ENCODE measurements around the gene AGK. TPM values are rescaled to one million over a fixed set of nuclear protein-coding genes. Genes with fewer than 3 reads are reported as not detected.

The AGK gene, protein sequence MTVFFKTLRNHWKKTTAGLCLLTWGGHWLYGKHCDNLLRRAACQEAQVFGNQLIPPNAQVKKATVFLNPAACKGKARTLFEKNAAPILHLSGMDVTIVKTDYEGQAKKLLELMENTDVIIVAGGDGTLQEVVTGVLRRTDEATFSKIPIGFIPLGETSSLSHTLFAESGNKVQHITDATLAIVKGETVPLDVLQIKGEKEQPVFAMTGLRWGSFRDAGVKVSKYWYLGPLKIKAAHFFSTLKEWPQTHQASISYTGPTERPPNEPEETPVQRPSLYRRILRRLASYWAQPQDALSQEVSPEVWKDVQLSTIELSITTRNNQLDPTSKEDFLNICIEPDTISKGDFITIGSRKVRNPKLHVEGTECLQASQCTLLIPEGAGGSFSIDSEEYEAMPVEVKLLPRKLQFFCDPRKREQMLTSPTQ
- 21.5 and 31.0 TPM in 2 replicates for total RNA-seq

DNA sequence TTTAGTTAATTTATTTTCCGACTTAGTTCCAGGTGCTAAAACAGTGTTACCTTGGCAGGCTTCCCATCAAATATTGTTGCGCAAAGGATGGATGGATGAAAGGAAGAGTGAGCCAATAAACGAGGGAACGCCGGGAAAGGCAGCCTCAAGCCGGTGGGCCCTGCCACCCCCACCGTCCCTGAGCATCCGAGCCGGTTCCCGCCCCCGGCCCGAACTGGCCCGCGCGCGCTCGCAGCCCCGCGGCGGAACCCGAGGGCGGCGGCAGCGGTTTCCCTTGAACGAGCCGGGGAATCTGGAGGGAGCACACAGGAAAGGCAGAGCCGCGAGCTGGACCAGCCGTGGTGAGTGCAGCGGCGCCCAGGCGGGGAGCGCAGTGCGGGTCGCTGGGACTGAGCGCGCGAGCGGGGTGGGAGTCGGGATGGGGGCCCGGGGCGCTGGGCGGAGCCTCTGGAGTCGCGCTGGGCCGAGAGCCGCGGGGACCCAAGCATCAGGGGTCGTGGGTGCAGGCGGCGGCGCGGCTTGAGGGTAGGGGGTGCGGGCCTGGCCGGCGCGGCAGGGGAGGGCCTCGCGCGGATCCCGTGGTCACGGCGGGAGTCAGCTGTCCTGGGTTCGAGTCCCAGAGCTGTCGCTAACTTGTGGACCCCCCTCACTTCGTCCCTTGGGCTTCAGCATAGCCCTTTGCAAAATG, at the start of gene AGK:
Gene AGK (plus strand): TSS at position 317 of the 688 bp plus-strand sequence. CDS start 4,057 bp downstream, outside the sequence.

DNA sequence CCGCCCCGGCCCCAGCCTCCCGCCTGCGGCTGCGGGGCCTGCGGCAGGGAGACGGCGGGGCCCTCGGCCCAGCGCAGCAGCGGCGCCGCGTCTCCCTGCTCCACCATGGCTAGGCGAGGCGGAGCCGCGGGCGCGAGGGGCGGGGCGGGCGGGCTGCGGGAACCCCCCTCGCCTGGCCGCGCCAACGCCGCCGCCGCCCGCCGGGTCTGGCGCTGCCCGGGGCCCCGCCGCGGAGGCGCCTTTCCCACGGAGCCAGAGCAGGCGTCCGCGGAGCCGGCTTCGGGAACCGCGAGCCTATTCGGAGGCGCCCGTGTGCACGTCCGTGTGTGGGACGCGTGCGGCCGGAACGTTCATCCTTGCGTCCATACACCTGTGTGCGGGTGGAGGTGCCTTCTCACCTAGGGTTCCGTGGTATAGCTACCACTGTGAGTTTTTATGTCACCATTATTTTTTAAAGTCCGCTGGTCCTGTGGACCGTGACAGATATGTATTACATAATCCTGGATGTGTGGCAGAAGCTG, 150.9 kb downstream of the AGK start, which contains the start of gene DENND11:
Gene DENND11 (minus strand): TSS at position 120 of the 521 bp plus-strand sequence. CDS start 13 bp downstream, at position 107.

Other genes with a start within 250 kb of the AGK start
- gene DENND11, start 150.8 kb downstream of the AGK start, total RNA-seq: 6.8 and 7.7 TPM in 2 replicates
- 0.33 TPM in 1 of 2 replicates, not detected in the other for gene WEE2, start 156.9 kb downstream of the AGK start, total RNA-seq
- 86.5 and 212 TPM in 2 replicates for gene SSBP1, start 186.9 kb downstream of the AGK start, total RNA-seq
- 1.3 and 1.8 TPM in 2 replicates for gene TAS2R3, start 212.7 kb downstream of the AGK start, total RNA-seq
- gene TAS2R4, start 225.3 kb downstream of the AGK start, total RNA-seq: 0.58 and 1.7 TPM in 2 replicates
- gene TAS2R5, start 238.8 kb downstream of the AGK start, total RNA-seq: 0.73 and 1.7 TPM in 2 replicates